ENCODE results near the gene EPS8.

The EPS8 gene

DNA sequence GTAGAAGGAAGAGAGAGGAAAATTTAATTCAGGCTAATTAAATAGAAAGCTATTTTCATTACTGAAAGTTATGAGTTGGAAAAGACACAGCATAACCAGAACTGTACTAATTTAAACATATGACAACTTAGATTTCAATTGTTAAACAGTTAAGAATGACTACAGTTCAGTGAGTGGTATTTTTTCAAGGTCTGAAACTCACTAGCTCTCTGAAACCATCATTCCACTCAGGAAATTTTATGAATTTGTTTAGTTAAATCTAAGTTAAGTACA, 62.4 kb downstream of the EPS8 start:
- no peak for TF ChIP-seq ZNF274 (IDR thresholded peaks at IDR 0.05; ENCODE audit: low read depth, low read length)
- no peak overlapping the region for H3K4me3 ChIP-seq (ENCODE audit: low read length)

DNA sequence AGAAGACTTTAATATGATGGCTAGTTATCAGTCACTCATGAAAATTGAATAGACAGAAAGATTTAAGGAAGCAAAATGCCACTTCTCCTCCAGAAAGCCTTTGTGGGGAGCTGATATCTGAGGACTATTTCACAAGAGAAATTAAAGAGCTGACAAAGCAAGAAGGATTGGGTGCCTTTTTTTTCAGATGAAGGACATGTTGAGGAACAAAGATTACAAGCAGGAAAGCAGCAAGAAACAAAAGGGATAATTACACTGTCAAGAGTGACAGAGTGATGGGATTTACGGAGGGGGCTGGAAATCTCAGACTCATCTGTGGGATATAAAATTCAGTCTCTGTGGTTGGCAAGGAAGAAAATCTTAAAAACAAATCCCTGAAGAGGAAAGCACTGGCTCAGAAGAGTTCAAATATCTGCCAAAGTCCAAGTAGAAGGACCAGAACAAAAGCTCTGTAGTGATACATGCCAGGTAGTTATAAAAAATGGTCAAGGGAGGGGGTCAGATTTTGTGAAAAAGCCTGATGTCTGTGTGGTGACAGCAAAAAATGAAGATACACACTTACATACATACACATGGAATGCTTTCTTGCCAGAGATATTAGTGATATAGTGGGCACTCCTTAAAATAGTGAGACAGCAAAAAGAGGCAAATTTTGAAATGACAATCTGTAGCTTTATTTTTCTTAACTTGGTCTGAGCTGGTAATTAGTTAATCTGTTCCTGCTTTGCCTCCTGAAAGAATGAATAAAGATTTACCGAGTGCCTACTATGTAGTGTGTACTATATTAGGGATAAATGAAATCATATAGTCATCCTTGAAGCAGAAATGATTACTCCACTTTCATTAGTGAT, 62.9 kb downstream of the EPS8 start:
- TF ChIP-seq ZNF274 (IDR thresholded peaks at IDR 0.05; ENCODE audit: low read depth, low read length): no peak
- no peak overlapping the region for H3K4me3 ChIP-seq (ENCODE audit: low read length)

DNA sequence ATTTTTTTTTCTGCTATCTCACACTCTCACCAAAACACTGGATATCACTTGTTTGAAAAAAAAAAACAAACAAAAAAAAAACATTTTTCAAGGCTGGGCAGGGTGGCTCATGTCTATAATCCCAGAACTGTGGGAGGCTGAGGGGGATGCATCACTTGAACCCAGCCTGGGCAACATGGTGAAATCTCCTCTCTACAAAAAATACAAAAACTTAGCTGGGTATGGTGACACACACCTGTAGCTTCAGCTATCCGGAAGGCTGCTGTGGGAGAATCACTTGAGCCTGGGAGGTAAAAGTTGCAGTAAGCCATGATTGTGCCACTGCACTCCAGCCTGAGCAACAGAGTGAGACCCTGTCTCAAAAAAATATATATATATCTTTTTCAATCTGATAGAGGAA, 66.2 kb downstream of the EPS8 start:
- no peak for TF ChIP-seq ZNF274 (IDR thresholded peaks at IDR 0.05; ENCODE audit: low read depth, low read length)
- no peak overlapping the region for H3K4me3 ChIP-seq (ENCODE audit: low read length)

GRCh38 chr12:15721316-15722115, 67.7 kb downstream of the EPS8 start:
- no peak for TF ChIP-seq ZNF274 (IDR thresholded peaks at IDR 0.05; ENCODE audit: low read depth, low read length)
- no peak overlapping the region for H3K4me3 ChIP-seq (ENCODE audit: low read length)

GRCh38 chr12:15720295-15720694, 68.9 kb downstream of the EPS8 start:
- H3K4me3 ChIP-seq (ENCODE audit: low read length): no peak overlapping the region
- TF ChIP-seq ZNF274 (IDR thresholded peaks at IDR 0.05; ENCODE audit: low read depth, low read length): no peak

DNA sequence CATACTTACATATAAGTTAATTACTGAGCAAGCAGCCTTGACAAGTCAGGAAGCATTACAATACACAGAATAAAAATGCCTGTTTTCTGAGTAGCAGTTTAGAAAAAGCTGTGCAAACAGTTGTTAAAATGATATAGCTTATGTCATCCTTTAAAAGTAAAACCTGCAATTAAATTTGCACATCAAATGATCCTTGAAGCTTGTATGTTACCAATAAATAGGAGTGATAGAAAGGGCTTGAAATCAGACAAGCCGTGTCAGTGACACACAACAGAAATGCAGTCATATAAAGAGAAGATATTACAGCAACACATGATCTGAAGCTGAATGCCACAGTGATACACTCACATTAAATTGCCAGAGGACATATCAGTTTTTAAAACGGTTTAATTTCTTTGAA, 70.0 kb downstream of the EPS8 start:
- no peak overlapping the region for H3K4me3 ChIP-seq (ENCODE audit: low read length)

GRCh38 chr12:15717940-15718567, 71.1 kb downstream of the EPS8 start:
- TF ChIP-seq ZNF274 (IDR thresholded peaks at IDR 0.05; ENCODE audit: low read depth, low read length): no peak
- H3K4me3 ChIP-seq (ENCODE audit: low read length): no peak overlapping the region

More for the DNA sequence above, 70.0 kb downstream of the EPS8 start:
- no peak for TF ChIP-seq ZNF274 (IDR thresholded peaks at IDR 0.05; ENCODE audit: low read depth, low read length)

DNA sequence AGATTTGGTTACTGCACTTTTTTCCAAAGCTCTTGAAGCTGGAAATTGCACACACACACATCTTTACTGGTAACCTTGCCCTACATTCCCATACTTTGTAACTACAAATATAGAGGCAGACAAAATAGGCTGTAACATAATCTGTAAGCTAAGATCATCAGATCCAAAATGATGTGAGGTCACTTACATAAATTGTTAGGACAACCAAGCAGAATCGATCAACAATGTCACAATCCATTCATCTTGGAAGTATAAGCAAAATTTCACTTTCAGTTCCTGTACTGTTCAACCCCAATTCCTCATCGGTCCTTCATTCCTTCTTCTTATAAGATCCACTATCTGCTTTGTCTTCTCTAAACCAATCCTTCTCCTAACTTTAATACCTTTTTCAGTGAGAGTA, 72.6 kb downstream of the EPS8 start:
- no peak for TF ChIP-seq ZNF274 (IDR thresholded peaks at IDR 0.05; ENCODE audit: low read depth, low read length)
- H3K4me3 ChIP-seq (ENCODE audit: low read length): no peak overlapping the region

DNA sequence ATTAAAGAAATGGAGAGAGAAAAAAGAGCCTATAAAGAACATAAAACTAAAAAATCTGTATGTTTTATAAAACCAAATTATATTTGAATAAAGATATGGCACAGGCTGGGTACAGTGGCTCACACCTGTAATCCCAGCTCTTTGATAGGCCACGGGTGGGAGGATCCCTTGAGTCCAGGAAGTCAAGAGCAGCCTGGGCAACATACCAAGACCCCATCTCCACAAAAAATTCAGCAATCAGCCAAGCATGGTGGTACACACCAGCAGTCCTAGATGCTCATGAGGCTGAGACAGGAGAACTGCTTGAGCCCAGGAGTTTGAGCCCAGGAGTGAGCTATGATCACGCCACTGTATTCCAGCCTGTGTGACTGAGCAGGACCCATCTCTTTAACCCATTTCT, 74.9 kb downstream of the EPS8 start:
- H3K4me3 ChIP-seq (ENCODE audit: low read length): no peak overlapping the region
- TF ChIP-seq ZNF274 (IDR thresholded peaks at IDR 0.05; ENCODE audit: low read depth, low read length): no peak

- TF ChIP-seq ZNF274 (IDR thresholded peaks at IDR 0.05; ENCODE audit: low read depth, low read length): no peak
- H3K4me3 ChIP-seq (ENCODE audit: low read length): no peak overlapping the region
Measured at GRCh38 chr12:15712823-15713660, 76.1 kb downstream of the EPS8 start.

DNA sequence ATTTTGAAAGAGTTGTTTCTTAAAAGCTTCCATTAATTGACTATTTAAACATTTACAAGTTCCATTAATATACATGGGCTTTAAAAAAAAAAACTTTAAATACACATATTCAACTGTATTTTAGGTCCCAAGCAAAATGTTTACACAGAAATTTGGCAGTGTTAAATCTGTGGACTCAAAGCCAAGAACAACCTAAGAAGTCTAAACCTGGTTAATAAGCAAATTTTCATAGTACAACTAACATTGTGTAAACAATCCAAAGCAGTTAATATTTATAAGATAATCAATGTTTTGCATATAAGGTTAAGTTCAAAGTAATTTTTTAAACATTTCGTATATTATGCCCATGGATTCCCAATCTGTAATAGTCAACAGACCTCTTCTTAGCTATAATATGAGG, 77.0 kb downstream of the EPS8 start:
- H3K4me3 ChIP-seq (ENCODE audit: low read length): no peak overlapping the region
- no peak for TF ChIP-seq ZNF274 (IDR thresholded peaks at IDR 0.05; ENCODE audit: low read depth, low read length)

- TF ChIP-seq ZNF274 (IDR thresholded peaks at IDR 0.05; ENCODE audit: low read depth, low read length): no peak
Measured at GRCh38 chr12:15710860-15711510, 78.2 kb downstream of the EPS8 start.

GRCh38 chr12:15709551-15709950, 79.6 kb downstream of the EPS8 start:
- TF ChIP-seq ZNF274 (IDR thresholded peaks at IDR 0.05; ENCODE audit: low read depth, low read length): no peak
- no peak overlapping the region for H3K4me3 ChIP-seq (ENCODE audit: low read length)

More at GRCh38 chr12:15710860-15711510, 78.2 kb downstream of the EPS8 start:
- H3K4me3 ChIP-seq (ENCODE audit: low read length): no peak overlapping the region

Measured in GM08714 (cell line).